GM12878 (cell line): Measurements from ENCODE around the gene PRTFDC1.

Experiments used
- ASH2L ChIP-seq: fragments of 300-600, 200-600 bp; sonication (generic); IDR thresholded peaks from 2 replicates; pipeline ENCODE4 v1.6.1; 2017; ENCODE audit warnings: low read depth, mild to moderate bottlenecking, borderline replicate concordance
- ATF7 ChIP-seq: fragments of 450-650 bp; IDR thresholded peaks from 2 replicates; pipeline ENCODE4 v1.6.1; 2016; ENCODE audit warnings: low read depth, mild to moderate bottlenecking
- CHD2 ChIP-seq: IDR thresholded peaks from 2 replicates; pipeline ENCODE4 v1.6.1; 2011; ENCODE audit warnings: low read depth, low read length, improper control_type of control experiment, borderline replicate concordance
- CTCF ChIP-seq, 3 experiments: IDR thresholded peaks in 2 of 3; conservative IDR thresholded peaks in 1 of 3; 2 replicates each; pipeline ENCODE4 v1.5.1; 2011; ENCODE audit warnings: low read depth in 3 of 3, low read length in 3 of 3, mild to moderate bottlenecking in 3 of 3, control low read depth in 2 of 3, moderate library complexity in 2 of 3, inconsistent platforms in 1 of 3, mixed read lengths in 1 of 3; ENCODE audit not compliant: control insufficient read depth in 2 of 3, insufficient read depth in 1 of 3; ENCODE audit errors: extremely low read depth in 1 of 3
- ELK1 ChIP-seq: IDR thresholded peaks from 2 replicates; pipeline ENCODE4 v1.6.1; 2012; ENCODE audit warnings: low read depth, low read length, improper control_type of control experiment
- EZH2 ChIP-seq: IDR thresholded peaks from 2 replicates; pipeline ENCODE4 v1.6.1; 2012; ENCODE audit warnings: low read depth, mild to moderate bottlenecking, control low read depth, inconsistent platforms, low read length, borderline replicate concordance; ENCODE audit not compliant: control insufficient read depth
- FOXM1 ChIP-seq: IDR thresholded peaks from 2 replicates; pipeline ENCODE4 v1.6.1; 2012; ENCODE audit warnings: low read depth, mild to moderate bottlenecking, inconsistent platforms, low read length, moderate library complexity
- IKZF1 ChIP-seq: fragments of 450-650 bp; conservative IDR thresholded peaks from 2 replicates; pipeline ENCODE4 v1.6.1; 2017; ENCODE audit warnings: antibody characterized with exemption, mild to moderate bottlenecking
- NFYA ChIP-seq: IDR thresholded peaks from 2 replicates; pipeline ENCODE4 v1.6.1; 2011; ENCODE audit warnings: low read depth, mild to moderate bottlenecking, low read length, improper control_type of control experiment, borderline replicate concordance
- POLR2AphosphoS5 ChIP-seq: IDR thresholded peaks from 2 replicates; pipeline ENCODE4 v1.6.1; 2011; ENCODE audit warnings: mild to moderate bottlenecking, low read length, inconsistent platforms
- SMC3 ChIP-seq: IDR thresholded peaks from 2 replicates; pipeline ENCODE4 v1.6.1; 2011; ENCODE audit warnings: low read length, improper control_type of control experiment, borderline replicate concordance

- TF ChIP-seq ASH2L, result no peak
- no peak for TF ChIP-seq CHD2
- TF ChIP-seq CTCF (IDR thresholded peaks at IDR 0.05 in 2 of 3, conservative IDR thresholded peaks at IDR 0.05 in 1 of 3; ENCODE audit: control insufficient read depth in 2 of 3, extremely low read depth in 1 of 3, insufficient read depth in 1 of 3, low read depth in 3 of 3, low read length in 3 of 3), result no peak
- no peak for TF ChIP-seq FOXM1
- no peak for TF ChIP-seq POLR2AphosphoS5
- TF ChIP-seq EZH2, result no peak
- no peak for TF ChIP-seq ELK1
- no peak for TF ChIP-seq NFYA
- TF ChIP-seq SMC3, result no peak
- TF ChIP-seq IKZF1, result no peak
- no peak for TF ChIP-seq ATF7
Measured at GRCh38 chr10:24963521-24964041, 11.2 kb upstream of the PRTFDC1 start.
